Left hindlimb (tissue), 1 donor: ENCODE data around the gene FOXD4L4.
A peak's percentile ranks its signal among the peaks of the same experiment; 100 is the strongest.
"Not testable (repeated sequence)": the region's sequence is repeated elsewhere in the genome, so short reads cannot be mapped to it uniquely, and the experiment has no call there.

Source experiments
- DNase-seq: peaks from one replicate; pipeline ENCODE4 v3.0.0-alpha.2; 2018

The FOXD4L4 gene

DNA sequence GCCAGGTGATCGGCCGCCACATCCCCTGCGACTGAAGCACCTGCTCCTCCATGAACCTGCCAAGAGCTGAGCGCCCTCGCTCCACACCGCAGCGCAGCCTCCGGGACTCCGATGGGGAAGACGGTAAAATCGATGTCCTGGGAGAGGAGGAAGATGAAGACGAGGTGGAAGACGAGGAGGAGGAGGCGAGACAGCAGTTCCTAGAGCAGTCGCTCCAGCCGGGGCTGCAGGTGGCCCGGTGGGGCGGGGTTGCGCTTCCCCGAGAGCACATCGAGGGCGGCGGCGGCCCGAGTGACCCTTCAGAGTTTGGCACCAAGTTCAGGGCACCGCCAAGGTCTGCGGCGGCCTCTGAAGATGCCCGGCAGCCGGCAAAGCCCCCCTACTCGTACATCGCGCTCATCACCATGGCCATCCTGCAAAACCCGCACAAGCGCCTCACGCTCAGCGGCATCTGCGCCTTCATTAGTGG, at the start of gene FOXD4L4:
Gene FOXD4L4, plus strand, starts transcription at position 51 of the 469 bp plus-strand sequence. Its CDS starts 0 bp downstream, at position 51.
- not testable (repeated sequence) for DNase-seq

DNA sequence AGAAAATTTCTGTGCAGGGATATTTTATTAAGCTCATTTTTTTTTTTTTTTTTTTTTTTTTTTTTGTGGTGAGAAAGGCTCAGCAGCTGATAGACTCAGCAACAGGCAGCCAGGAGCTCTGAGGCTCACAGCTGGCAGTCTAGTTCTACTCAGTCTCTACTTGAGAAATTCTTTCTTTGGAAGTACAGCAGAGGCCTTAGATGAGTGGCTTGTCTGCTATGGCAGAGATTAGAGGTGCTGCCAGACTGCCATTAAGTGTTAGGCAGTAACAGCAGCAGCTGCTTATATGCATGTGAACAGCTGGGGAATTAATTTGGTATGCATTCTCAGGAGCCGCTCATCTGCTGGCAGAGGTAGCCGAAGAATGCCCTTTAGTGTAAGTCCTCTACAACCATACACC, 33.4 kb upstream of the FOXD4L4 start:
- DNase-seq = peak; percentile 1

DNA sequence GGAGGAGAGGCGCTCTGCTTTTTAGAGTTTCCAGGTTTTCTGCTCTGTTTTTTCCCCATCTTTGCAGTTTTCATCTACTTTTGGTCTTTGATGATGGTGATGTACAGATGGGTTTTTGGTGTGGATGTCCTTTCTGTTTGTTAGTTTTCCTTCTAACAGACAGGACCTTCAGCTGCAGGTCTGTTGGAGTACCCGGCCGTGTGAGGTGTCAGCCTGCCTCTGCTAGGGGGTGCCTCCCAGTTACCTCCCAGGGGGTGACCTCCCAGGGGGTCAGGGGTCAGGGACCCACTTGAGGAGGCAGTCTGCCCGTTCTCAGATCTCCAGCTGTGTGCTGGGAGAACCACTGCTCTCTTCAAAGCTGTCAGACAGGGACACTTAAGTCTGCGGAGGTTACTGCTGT, 22.5 kb upstream of the FOXD4L4 start:
- DNase-seq = not testable (repeated sequence)

DNA sequence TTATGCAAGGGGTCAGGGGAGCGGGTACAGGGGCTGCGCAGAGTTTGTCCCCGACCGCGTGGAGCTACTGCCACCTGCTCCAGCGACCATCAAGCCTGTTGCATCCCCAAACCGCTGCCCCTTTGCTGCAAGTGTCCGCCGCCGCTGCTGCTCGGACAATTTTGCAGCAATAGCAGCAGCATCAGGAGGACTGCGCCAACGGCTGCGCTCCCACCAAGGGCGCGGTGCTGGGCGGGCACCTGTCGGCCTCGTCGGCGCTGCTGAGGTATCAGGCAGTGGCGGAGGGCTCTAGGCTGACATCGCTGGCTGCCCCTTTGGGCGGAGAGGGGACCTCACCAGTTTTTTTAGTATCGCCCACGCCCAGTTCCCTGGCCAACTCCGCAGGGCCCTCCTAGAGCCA, 1.2 kb downstream of the FOXD4L4 start:
- not testable (repeated sequence) for DNase-seq
